Measurements from ENCODE around the gene TAS2R20.
"Not testable (repeated sequence)": the region's sequence is repeated elsewhere in the genome, so short reads cannot be mapped to it uniquely, and the experiment has no call there.

The TAS2R20 gene

GRCh38 chr12:10998204-10998603 is at the start of gene TAS2R20:
Gene TAS2R20 (minus strand): TSS chr12:10998304. CDS start chr12:10997875, 429 bp downstream.
- TF ChIP-seq POLR2A (IDR thresholded peaks at IDR 0.05; ENCODE audit: low read length) (no peak), GATA1 (IDR thresholded peaks at IDR 0.05; ENCODE audit: low read depth, low read length) (no peak)
- DNase-seq, result no peak

- not testable (repeated sequence) for DNase-seq
Observed at GRCh38 chr12:11041366-11041765, 43.3 kb upstream of the TAS2R20 start.

GRCh38 chr12:11040162-11040561 is 42.1 kb upstream of the TAS2R20 start:
- TF ChIP-seq GATA1 (IDR thresholded peaks at IDR 0.05; ENCODE audit: low read depth, low read length) (no peak), POLR2A (IDR thresholded peaks at IDR 0.05; ENCODE audit: low read length) (no peak)
- no peak for DNase-seq

- no peak for DNase-seq
- TF ChIP-seq GATA1 (IDR thresholded peaks at IDR 0.05; ENCODE audit: low read depth, low read length), result no peak
- no peak for TF ChIP-seq POLR2A (IDR thresholded peaks at IDR 0.05; ENCODE audit: low read length)
Observed at GRCh38 chr12:11039171-11039570, 41.1 kb upstream of the TAS2R20 start.

- DNase-seq, result not testable (repeated sequence)
Observed at GRCh38 chr12:11033959-11034358, 35.9 kb upstream of the TAS2R20 start.

GRCh38 chr12:11031307-11031706 is 33.2 kb upstream of the TAS2R20 start, which contains the start of gene TAS2R31:
Gene TAS2R31 (minus strand): TSS chr12:11031407. CDS start chr12:11031335, 72 bp downstream.
- no peak for DNase-seq
- TF ChIP-seq GATA1 (IDR thresholded peaks at IDR 0.05; ENCODE audit: low read depth, low read length) (no peak), POLR2A (IDR thresholded peaks at IDR 0.05; ENCODE audit: low read length) (no peak)

- no peak for TF ChIP-seq POLR2A (IDR thresholded peaks at IDR 0.05; ENCODE audit: low read length)
- no peak for DNase-seq
Observed at GRCh38 chr12:11026118-11026517, 28.0 kb upstream of the TAS2R20 start.

GRCh38 chr12:11023387-11023786 is 25.3 kb upstream of the TAS2R20 start:
- no peak for TF ChIP-seq GATA1 (IDR thresholded peaks at IDR 0.05; ENCODE audit: low read depth, low read length)
- no peak for TF ChIP-seq POLR2A (IDR thresholded peaks at IDR 0.05; ENCODE audit: low read length)
- DNase-seq, result no peak

- peak; percentile 6 to 11 for DNase-seq
- TF ChIP-seq POLR2A (IDR thresholded peaks at IDR 0.05; ENCODE audit: low read length), result no peak
- no peak for TF ChIP-seq GATA1 (IDR thresholded peaks at IDR 0.05; ENCODE audit: low read depth, low read length)
Observed at GRCh38 chr12:11022520-11022919, 24.4 kb upstream of the TAS2R20 start, which contains the start of gene TAS2R19. Gene TAS2R19 (minus strand): TSS chr12:11022620. CDS start chr12:11022571, 49 bp downstream.

GRCh38 chr12:11016937-11017336 is 18.8 kb upstream of the TAS2R20 start:
- TF ChIP-seq POLR2A (IDR thresholded peaks at IDR 0.05; ENCODE audit: low read length) (no peak), GATA1 (IDR thresholded peaks at IDR 0.05; ENCODE audit: low read depth, low read length) (no peak)
- no peak for DNase-seq

GRCh38 chr12:11015775-11016430 is 17.8 kb upstream of the TAS2R20 start:
- TF ChIP-seq GATA1 (IDR thresholded peaks at IDR 0.05; ENCODE audit: low read depth, low read length) (no peak), POLR2A (IDR thresholded peaks at IDR 0.05; ENCODE audit: low read length) (no peak)
- no peak for DNase-seq

GRCh38 chr12:11014234-11014633 is 16.1 kb upstream of the TAS2R20 start:
- TF ChIP-seq GATA1 (IDR thresholded peaks at IDR 0.05; ENCODE audit: low read depth, low read length) (no peak), POLR2A (IDR thresholded peaks at IDR 0.05; ENCODE audit: low read length) (no peak)
- DNase-seq, result no peak

- TF ChIP-seq GATA1 (IDR thresholded peaks at IDR 0.05; ENCODE audit: low read depth, low read length) (no peak), POLR2A (IDR thresholded peaks at IDR 0.05; ENCODE audit: low read length) (no peak)
- DNase-seq, result no peak
Observed at GRCh38 chr12:11007608-11008007, 9.5 kb upstream of the TAS2R20 start.

- no peak for TF ChIP-seq POLR2A (IDR thresholded peaks at IDR 0.05; ENCODE audit: low read length)
- TF ChIP-seq GATA1 (IDR thresholded peaks at IDR 0.05; ENCODE audit: low read depth, low read length), result no peak
Observed at GRCh38 chr12:10994307-10994706, 3.8 kb downstream of the TAS2R20 start.

GRCh38 chr12:10989107-10989506 is 9.0 kb downstream of the TAS2R20 start:
- no peak for DNase-seq
- TF ChIP-seq POLR2A (IDR thresholded peaks at IDR 0.05; ENCODE audit: low read length) (no peak), GATA1 (IDR thresholded peaks at IDR 0.05; ENCODE audit: low read depth, low read length) (no peak)

More at GRCh38 chr12:10994307-10994706, 3.8 kb downstream of the TAS2R20 start:
- DNase-seq, result no peak

GRCh38 chr12:10986812-10987211 is 11.3 kb downstream of the TAS2R20 start, which contains the start of gene TAS2R50:
Gene TAS2R50 (minus strand): TSS chr12:10986912. CDS start chr12:10986860, 52 bp downstream.
- no peak for DNase-seq
- TF ChIP-seq GATA1 (IDR thresholded peaks at IDR 0.05; ENCODE audit: low read depth, low read length), result no peak

Data from erythroblast (primary cell).